HG03108 (cell line): ENCODE measurements around the gene EDDM3A.

Source experiments
- ATAC-seq: cut with Tn5 transposase; IDR thresholded peaks from one replicate; pipeline ENCODE4 v1.9.1; 2021; ENCODE audit warnings: moderate library complexity; ENCODE audit not compliant: unreplicated experiment

The EDDM3A gene

DNA sequence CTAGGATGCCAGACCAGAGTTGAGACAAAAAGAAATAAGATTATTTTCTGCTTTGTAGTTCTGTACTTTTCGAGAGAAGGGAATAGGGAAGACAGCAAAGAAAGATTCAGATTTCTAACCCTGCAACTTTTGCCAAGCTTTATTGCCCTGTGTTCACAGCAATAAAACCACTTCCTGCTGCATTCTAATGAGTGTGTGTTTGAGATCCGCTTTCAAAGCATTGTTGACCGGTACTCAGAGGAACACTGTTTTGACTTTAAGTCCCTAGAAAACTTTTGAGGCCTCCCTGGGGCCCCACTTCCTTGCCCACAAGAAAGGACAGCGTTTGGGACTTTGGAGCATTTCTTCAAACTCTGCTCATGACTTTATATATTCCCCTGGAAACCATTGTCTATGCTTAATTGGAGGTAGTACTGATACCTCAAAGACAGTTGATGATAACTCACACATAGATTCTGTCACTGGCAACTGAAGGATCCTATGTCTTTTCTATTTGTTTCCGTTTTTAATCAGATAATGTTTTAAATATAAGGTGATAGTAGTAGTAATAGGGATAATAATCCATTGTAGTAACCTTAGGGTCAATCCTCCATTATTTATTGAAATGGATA, 36.7 kb downstream of the EDDM3A start:
- peak; percentile 40 for ATAC-seq

DNA sequence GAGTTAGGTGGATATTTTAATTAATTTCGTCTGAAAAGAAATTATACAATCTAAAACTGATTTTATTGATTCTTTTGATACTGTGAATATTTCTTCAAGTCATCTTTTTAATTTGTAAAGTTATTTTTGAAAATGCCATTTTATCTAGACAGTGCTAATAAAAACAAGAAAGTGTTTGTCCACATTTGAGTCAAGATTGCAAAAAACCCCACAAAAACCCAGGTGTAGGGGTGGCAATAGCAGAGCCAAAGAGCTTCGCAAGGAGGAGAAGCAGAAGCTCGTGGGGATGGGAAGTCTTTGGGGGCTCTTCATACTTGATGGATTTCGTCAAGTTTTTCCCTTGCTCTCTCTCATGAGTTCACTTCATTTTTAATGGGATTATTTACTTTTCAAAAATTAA, 41.3 kb downstream of the EDDM3A start:
- no peak for ATAC-seq

DNA sequence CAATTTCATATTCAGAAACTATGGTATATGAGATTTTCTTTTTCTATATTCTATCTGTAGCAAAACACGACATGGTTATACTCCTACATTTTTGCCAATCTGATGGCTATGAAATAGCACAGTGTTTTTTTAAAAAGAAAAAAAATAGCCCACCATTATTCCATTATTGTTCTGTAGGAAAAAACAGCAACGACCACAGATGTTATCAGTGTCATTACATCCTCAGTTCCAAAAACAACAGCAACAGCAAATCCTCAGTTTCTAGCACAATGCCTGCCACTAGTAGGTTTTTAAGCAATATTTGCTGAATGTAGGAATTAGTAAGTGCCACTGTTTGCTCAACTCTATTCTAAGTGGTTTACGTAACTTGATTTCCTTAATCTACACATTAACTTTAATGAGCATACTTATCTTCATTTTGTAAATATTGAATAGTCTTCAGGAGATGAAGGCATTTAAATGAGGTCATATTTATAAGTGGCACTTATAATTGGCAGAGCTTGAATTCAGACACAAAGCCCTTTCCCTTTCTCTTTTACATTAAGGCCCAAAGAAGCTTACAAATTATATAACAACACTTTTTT, 43.6 kb downstream of the EDDM3A start:
- no peak for ATAC-seq

DNA sequence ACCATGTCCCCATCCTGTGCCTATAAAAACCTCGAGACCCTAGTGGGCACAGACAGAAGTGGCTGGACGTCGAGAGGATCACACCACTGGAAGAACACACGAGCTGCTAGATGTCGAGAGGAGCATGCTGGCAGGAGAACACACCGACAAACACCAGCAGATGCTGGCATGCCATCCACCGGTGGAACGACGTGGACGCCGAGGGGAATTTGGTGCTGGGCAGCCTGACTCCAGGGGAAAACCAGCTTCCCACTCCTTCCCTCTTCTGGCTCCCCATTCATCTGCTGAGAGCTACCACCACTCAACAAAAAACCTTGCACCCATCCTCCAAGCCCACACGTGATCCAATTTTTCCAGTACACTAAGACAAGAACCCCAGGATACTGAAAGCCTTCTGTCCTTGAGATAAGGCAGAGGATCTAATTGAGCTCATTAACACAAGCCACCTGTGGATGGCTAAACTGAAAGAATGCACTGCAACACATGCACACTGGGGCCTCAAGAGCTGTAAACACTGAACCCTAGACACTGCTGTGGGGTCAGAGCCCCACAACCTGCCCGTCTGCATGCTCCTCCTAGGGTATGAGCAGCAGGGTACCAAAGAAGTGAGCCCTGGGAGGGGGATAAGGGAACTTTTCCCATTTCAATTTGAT, 44.9 kb downstream of the EDDM3A start:
- no peak for ATAC-seq

DNA sequence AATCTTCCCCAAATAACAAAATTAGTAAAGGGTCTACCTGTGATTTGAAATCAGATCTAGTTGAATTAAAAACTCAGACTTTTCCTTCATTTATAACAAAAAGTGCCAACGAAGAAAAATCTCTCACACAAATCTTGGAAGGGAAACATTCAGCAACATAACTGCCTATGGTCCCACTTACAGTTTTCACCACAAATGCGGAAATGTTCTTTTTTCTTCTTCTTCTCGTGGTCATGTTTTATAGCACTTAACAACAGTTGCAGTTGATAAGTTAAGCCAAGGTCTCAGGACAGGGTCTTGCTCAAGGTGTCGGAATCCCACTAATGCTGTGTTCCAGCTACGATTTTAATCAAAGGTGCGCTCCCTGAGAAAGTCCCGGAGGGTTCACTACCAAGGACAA, 45.5 kb downstream of the EDDM3A start:
- ATAC-seq = no peak

DNA sequence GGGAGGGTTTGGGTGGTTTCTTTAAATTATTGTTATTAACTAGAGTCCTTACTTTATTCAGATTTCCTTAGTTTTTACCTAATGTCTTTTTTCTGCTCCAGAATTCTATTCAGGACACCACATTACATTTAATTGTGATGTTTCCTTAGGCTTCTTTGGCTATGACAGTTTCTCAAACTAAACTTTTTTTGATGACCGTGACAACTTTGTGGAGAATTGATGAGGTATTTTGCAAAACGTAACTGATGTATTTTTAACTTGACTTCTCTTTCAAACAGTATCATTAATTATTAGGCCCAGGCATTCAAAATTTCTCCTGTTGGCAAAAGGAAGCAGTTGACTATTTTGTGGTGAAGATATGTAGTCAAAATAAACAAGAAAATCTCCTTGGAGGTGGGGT, 45.9 kb downstream of the EDDM3A start:
- no peak for ATAC-seq

DNA sequence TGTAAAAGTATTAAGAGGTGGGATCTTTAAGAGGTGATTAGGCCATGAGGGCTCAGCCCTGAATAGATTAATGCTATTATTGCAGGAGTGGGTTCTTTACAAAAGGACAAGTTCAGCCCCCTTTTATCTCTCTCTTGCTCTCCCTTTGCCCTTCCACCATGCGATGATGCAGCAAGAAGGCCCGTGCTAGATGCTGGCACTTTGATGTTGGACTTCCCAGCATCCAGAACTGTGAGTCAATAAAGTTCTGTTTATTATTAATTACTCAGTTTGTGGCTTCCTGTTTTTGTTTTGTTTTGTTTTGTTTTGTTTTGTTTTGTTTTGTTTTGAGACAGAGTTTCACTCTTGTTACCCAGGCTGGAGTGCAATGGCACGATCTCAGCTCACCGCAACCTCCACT, 46.9 kb downstream of the EDDM3A start:
- no peak for ATAC-seq

DNA sequence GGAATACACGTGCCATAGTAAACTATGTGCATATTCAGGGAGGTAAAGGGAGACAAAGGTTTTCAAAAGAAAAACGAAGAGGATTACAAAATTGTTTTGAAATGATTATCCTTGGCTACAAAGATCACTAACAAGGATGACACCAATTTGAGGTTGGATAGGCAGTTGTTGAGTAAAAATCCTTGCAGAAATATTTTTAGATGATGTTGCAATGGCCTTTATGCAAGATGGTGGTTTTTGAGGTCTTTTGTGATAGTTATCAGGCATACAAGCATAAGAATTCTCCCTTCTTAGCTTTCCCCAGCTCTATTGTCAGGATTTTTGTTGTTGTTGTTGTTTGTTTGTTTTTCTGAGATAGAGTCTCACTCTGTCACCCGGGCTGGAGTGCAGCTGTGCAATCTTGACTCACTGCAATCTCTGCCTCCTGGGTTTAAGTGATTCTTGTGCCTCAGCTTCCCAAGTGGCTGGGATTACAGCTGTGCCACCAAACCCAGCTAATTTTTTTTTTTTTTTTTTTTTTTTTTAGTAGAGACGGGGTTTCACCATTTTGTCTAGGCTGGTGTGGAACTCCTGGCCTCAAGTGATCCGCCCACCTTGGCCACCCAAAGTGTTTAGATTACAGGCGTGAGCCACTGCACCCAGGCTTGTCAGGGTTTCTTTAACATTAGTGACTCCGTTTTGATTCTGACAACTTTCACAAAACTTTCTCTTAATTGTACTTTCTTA, 49.1 kb downstream of the EDDM3A start:
- ATAC-seq = no peak

DNA sequence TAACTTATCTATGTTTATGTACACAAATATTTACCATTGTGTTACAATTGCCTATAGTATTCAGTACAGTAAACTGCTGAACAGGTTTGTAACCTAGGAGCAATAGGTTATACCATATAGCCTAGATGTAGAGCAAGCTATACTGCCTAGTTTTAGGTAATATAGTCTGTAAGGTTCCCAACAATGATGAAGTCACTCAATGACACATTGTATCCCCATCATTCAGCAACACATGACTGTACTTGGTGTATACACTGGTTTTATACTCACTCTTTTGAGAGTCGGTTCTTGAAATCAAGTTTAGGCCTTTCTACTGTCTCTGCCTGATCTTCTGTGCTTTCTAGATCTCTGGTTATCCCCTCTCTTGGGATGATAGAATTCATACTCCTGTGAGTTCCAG, 51.5 kb downstream of the EDDM3A start:
- no peak for ATAC-seq
